Measurements from ENCODE around the gene DVL1. TPM values are rescaled to one million over a fixed set of nuclear protein-coding genes. Genes with fewer than 3 reads are reported as not detected.
A peak's percentile ranks its signal among the peaks of the same experiment; 100 is the strongest.

DVL1 gene
- total and polyA plus RNA-seq, 9 of the 15 experiments (the other 6 are each of a cell fraction or from before 2014, with no cell fraction given) = 0.62 to 135 (median 24.3) TPM

DNA sequence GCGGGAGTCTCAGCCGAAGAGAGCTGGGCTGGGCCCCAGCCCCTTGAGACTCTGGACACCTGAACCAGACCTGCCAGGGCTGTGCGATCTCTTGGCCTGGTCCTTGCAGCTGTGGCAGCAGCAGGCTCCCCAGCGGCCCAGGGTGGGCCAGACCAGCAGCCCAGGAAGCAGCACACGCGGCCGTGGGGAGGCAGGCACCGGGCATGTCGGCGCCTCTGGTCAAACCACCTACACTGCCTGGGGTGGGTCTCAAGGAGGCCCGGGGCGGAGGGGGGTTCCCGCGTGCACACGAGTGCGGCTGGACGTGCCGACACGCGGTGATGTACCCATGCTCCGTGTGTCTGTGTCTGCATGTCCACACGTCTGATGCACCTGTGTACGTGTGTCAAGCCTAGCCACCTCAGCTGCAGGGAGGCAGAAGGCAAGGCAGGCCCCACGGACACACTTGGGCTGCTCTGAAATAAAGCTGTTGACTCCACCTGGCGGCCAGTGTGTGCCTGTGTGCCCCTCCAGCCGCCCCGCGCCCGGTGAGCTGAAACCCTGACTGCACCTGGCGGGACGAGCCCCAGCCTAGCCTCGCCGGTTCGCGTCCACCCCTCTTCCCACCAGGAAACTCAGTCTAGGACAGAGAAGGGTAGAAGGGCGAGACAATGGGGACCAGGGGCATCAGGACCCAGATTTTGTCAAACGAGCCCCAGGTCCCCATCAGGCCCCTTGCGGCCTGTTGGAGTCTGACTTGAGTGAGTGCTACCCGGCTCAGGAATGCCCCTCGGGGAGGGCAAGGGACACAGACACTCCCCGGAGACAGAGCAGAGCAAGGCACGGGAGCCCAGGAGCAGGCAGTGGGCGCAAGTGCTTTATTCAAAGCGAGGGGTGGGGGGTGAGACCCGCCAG, 57.4 kb downstream of the DVL1 start (continued):
- TF ChIP-seq GMEB1 (CRISPR knock-in tag; IDR thresholded peaks at IDR 0.05) = no peak
- TF ChIP-seq ZBTB7A (IDR thresholded peaks at IDR 0.05; ENCODE audit: borderline replicate concordance, control insufficient read depth, low read depth, low read length) = peak; percentile 39; the same call in 1 of the 2 replicates
- TF ChIP-seq, protein P1, sequence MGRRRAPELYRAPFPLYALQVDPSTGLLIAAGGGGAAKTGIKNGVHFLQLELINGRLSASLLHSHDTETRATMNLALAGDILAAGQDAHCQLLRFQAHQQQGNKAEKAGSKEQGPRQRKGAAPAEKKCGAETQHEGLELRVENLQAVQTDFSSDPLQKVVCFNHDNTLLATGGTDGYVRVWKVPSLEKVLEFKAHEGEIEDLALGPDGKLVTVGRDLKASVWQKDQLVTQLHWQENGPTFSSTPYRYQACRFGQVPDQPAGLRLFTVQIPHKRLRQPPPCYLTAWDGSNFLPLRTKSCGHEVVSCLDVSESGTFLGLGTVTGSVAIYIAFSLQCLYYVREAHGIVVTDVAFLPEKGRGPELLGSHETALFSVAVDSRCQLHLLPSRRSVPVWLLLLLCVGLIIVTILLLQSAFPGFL (CRISPR knock-in tag; IDR thresholded peaks at IDR 0.05) = 0 out of 2 replicates have a peak, but pooled peaks have one; percentile 35
- TF ChIP-seq, protein P2, sequence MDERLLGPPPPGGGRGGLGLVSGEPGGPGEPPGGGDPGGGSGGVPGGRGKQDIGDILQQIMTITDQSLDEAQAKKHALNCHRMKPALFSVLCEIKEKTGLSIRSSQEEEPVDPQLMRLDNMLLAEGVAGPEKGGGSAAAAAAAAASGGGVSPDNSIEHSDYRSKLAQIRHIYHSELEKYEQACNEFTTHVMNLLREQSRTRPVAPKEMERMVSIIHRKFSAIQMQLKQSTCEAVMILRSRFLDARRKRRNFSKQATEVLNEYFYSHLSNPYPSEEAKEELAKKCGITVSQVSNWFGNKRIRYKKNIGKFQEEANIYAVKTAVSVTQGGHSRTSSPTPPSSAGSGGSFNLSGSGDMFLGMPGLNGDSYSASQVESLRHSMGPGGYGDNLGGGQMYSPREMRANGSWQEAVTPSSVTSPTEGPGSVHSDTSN (CRISPR knock-in tag; IDR thresholded peaks at IDR 0.05; ENCODE audit: low read depth) = no peak
- TF ChIP-seq, protein P2 (tag; conservative IDR thresholded peaks at IDR 0.05; ENCODE audit: low read depth) = no peak
- no peak for TF ChIP-seq ZNF445 (CRISPR knock-in tag; IDR thresholded peaks at IDR 0.05; ENCODE audit: low read depth)
- no peak for TF ChIP-seq BDP1 (IDR thresholded peaks at IDR 0.05; ENCODE audit: insufficient read depth, insufficient read length)
- no peak for TF ChIP-seq THRB (CRISPR knock-in tag; conservative IDR thresholded peaks at IDR 0.05)
- no peak for TF ChIP-seq KAT7 (CRISPR knock-in tag; IDR thresholded peaks at IDR 0.05; ENCODE audit: borderline replicate concordance)
- no peak for TF ChIP-seq ZNF707 (CRISPR knock-in tag; conservative IDR thresholded peaks at IDR 0.05)
- TF ChIP-seq, protein P3, sequence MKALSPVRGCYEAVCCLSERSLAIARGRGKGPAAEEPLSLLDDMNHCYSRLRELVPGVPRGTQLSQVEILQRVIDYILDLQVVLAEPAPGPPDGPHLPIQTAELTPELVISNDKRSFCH (CRISPR knock-in tag; IDR thresholded peaks at IDR 0.05) = no peak
- TF ChIP-seq, protein P3 (tag; IDR thresholded peaks at IDR 0.05) = no peak
- TF ChIP-seq U2AF1 (optimal IDR thresholded peaks at IDR 0.05; ENCODE audit: low read depth, low read length) = no peak
- TF ChIP-seq FOXJ2 (tag; IDR thresholded peaks at IDR 0.05) = no peak
- TF ChIP-seq, protein P4, sequence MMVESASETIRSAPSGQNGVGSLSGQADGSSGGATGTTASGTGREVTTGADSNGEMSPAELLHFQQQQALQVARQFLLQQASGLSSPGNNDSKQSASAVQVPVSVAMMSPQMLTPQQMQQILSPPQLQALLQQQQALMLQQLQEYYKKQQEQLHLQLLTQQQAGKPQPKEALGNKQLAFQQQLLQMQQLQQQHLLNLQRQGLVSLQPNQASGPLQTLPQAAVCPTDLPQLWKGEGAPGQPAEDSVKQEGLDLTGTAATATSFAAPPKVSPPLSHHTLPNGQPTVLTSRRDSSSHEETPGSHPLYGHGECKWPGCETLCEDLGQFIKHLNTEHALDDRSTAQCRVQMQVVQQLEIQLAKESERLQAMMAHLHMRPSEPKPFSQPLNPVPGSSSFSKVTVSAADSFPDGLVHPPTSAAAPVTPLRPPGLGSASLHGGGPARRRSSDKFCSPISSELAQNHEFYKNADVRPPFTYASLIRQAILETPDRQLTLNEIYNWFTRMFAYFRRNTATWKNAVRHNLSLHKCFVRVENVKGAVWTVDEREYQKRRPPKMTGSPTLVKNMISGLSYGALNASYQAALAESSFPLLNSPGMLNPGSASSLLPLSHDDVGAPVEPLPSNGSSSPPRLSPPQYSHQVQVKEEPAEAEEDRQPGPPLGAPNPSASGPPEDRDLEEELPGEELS (CRISPR knock-in tag; IDR thresholded peaks at IDR 0.05; ENCODE audit: borderline replicate concordance) = no peak
- TF ChIP-seq CBFA2T3 (IDR thresholded peaks at IDR 0.05) = no peak
